Measurements from ENCODE around the gene STK24. TPM values are rescaled to one million over a fixed set of nuclear protein-coding genes. Genes with fewer than 3 reads are reported as not detected.

STK24 gene
- total and polyA plus RNA-seq, 2 of the 4 experiments (the other 2 are of a cell fraction), result 29.2 to 43.4 TPM

- Histone ChIP-seq H2BK15ac (ENCODE audit: low read depth, low read length) (no peak overlapping the region), H2BK20ac (ENCODE audit: low read depth, low read length) (no peak overlapping the region), H3K23ac (ENCODE audit: low read depth, low read length) (no peak overlapping the region), H3K79me1 (ENCODE audit: low read depth in 1 of 2, low read length in 2 of 2) (peaks cover 0 to 32% of the 10 kb centered on the region in 2 experiments; a peak in 2 of 4 replicates), H3K4me1 (ENCODE audit: control insufficient read depth, insufficient read depth, low read length) (no peaks in the 10 kb centered on the region), H3K27me3 (ENCODE audit: control insufficient read depth, insufficient read depth, low read length) (no peaks in the 10 kb centered on the region), H2BK120ac (ENCODE audit: low read depth, low read length) (no peak overlapping the region), H3K4ac (ENCODE audit: low read depth, low read length) (no peak overlapping the region), H3K9me3 (ENCODE audit: control insufficient read depth, insufficient read depth, low read length) (no peaks in the 10 kb centered on the region), H4K8ac (ENCODE audit: low read depth in 2 of 2, low read length in 2 of 2) (no peak overlapping the region), H4K5ac (ENCODE audit: low read depth, low read length) (no peak overlapping the region), H2AK5ac (ENCODE audit: low read depth, low read length) (no peak overlapping the region), H3K9me1 (ENCODE audit: insufficient read depth, low read length) (peaks cover 16% of the 10 kb centered on the region), H3K18ac (ENCODE audit: low read depth, low read length) (no peak overlapping the region), H2AK9ac (replicated peaks; ENCODE audit: low read depth, low read length, poor library complexity) (no peak overlapping the region), H3K27ac (ENCODE audit: insufficient read depth, low read length) (no peak overlapping the region), H3K14ac (replicated peaks; ENCODE audit: low read depth, low read length) (no peak overlapping the region), H2AFZ (replicated peaks; ENCODE audit: low read length, poor library complexity) (no peak overlapping the region), H4K91ac (ENCODE audit: insufficient read depth, low read depth, low read length) (no peak overlapping the region), H2BK5ac (ENCODE audit: low read depth, low read length, poor library complexity, severe bottlenecking) (no peak overlapping the region), H3K4me2 (ENCODE audit: low read depth, low read length) (no peak overlapping the region), H3K56ac (ENCODE audit: extremely low read depth, insufficient read depth, low read length) (no peak overlapping the region), H4K20me1 (ENCODE audit: insufficient read depth, low read length) (peaks cover 4% of the 10 kb centered on the region; the same call in 1 of the 2 replicates), H3K4me3 (ENCODE audit: insufficient read depth, low read depth, low read length) (no peak overlapping the region), H3K9ac (ENCODE audit: low read depth, low read length) (no peak overlapping the region), H3K36me3 (ENCODE audit: control insufficient read depth, insufficient read depth, low read length) (peaks cover 76% of the 10 kb centered on the region)
- intact Hi-C loops (cut with micrococcal nuclease) (no loop called here), dilution Hi-C loops (cut with HindIII; ENCODE audit: low sequenced_read_pairs, unreplicated experiment) (no loop called here), in situ Hi-C loops (cut with MboI; ENCODE audit: low sequenced_read_pairs) (loop anchor here (25.0 kb wide), 1 partner anchor 608 kb away; no protein-coding TSS in a partner anchor)
- POLR2A ChIA-PET (ENCODE audit: unreplicated experiment), result no interaction called here
- ATAC-seq (ENCODE audit: low read depth), result no peak
- TF ChIP-seq POLR2A (IDR thresholded peaks at IDR 0.05; ENCODE audit: low read depth, low read length) (no peak), MAZ (IDR thresholded peaks at IDR 0.05; ENCODE audit: borderline replicate concordance, low read depth, low read length) (no peak), CHD1 (IDR thresholded peaks at IDR 0.05; ENCODE audit: low read depth, low read length) (no peak), SMC3 (IDR thresholded peaks at IDR 0.05; ENCODE audit: low read depth, low read length) (no peak), FOS (IDR thresholded peaks at IDR 0.05; ENCODE audit: low read depth, low read length) (no peak), MXI1 (IDR thresholded peaks at IDR 0.05; ENCODE audit: borderline replicate concordance, low read depth, low read length) (no peak), CEBPB (IDR thresholded peaks at IDR 0.05; ENCODE audit: low read depth, low read length) (no peak), RAD21 (IDR thresholded peaks at IDR 0.05; ENCODE audit: low read length) (no peak), RFX5 (IDR thresholded peaks at IDR 0.05; ENCODE audit: low read depth, low read length) (no peak), RCOR1 (IDR thresholded peaks at IDR 0.05; ENCODE audit: insufficient replicate concordance, low read length) (no peak)
- TF ChIP-seq, protein P1, sequence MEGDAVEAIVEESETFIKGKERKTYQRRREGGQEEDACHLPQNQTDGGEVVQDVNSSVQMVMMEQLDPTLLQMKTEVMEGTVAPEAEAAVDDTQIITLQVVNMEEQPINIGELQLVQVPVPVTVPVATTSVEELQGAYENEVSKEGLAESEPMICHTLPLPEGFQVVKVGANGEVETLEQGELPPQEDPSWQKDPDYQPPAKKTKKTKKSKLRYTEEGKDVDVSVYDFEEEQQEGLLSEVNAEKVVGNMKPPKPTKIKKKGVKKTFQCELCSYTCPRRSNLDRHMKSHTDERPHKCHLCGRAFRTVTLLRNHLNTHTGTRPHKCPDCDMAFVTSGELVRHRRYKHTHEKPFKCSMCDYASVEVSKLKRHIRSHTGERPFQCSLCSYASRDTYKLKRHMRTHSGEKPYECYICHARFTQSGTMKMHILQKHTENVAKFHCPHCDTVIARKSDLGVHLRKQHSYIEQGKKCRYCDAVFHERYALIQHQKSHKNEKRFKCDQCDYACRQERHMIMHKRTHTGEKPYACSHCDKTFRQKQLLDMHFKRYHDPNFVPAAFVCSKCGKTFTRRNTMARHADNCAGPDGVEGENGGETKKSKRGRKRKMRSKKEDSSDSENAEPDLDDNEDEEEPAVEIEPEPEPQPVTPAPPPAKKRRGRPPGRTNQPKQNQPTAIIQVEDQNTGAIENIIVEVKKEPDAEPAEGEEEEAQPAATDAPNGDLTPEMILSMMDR (conservative IDR thresholded peaks at IDR 0.05; ENCODE audit: low read depth, low read length), result no peak
- no TSS peak for BruUV-seq (replicated peaks)
- CTCF ChIA-PET, result no interaction called here
- no peak for DNase-seq
- 100% methylated on average over 3 of the region's 7 CpGs; no CpG with 5 or more reads in 1 of the 2 experiments for WGBS, 2 experiments (ENCODE audit: extremely low coverage in 2 of 2, insufficient read length in 1 of 2)
These were observed 147.4 kb downstream of the STK24 start for GRCh38 chr13:98429531-98429930.
